HepG2 (cell line): ENCODE data around the gene FILIP1. TPM values are rescaled to one million over a fixed set of nuclear protein-coding genes. Genes with fewer than 3 reads are reported as not detected.

ENCODE experiments used
- ATAC-seq: fragments of 200-7000 bp; cut with Tn5 transposase; 3 replicates; pipeline ENCODE4 v1.9.1; 2020; ENCODE audit warnings: mild to moderate bottlenecking, moderate library complexity
- BruUV-seq: library from RNA; stranded (reverse); fragments of 400-500 nt; replicated peaks from 2 replicates; lab custom pipeline; 2021; lab: Mats Ljungman, UMichigan
- CTCF ChIA-PET: fragments of 300-600 bp; formaldehyde crosslinking; extraction: SDS; loops from one replicate; lab custom pipeline; 2021; ENCODE audit warnings: low total read pairs, inconsistent platforms, low intra/inter-chr PET ratio; lab: Yijun Ruan, JAX
- POLR2A ChIA-PET: fragments of 350-600 bp; sonication (Branson Sonifier 250); formaldehyde crosslinking; loops from one replicate; lab custom pipeline; 2020; ENCODE audit warnings: antibody characterized with exemption, inconsistent platforms; lab: Yijun Ruan, JAX
- DNase-seq: peaks from one replicate; pipeline ENCODE4 v3.0.0-alpha.2; 2015; ENCODE audit warnings: low spot score
- FAIRE-seq: peaks from 3 replicates; lab custom pipeline; 2011; peaks lifted over from hg19 to GRCh38; lab: Jason Lieb, UNC
- H2AFZ ChIP-seq: one replicate; pipeline ENCODE4 v1.6.1; 2011; ENCODE audit warnings: low read length, inconsistent platforms
- H3K27ac ChIP-seq: fragments of 300-600 bp; 3 replicates; pipeline ENCODE4 v1.8.0; 2011; ENCODE audit warnings: mixed run types, mild to moderate bottlenecking, mixed read lengths, low read length, inconsistent platforms; ENCODE audit not compliant: insufficient read depth; ENCODE audit errors: extremely low read length
- H3K27me3 ChIP-seq, 2 experiments: fragments of 200-600 bp in 1 of 2; 2 replicates in 1 of 2; 3 replicates in 1 of 2; pipeline versions ENCODE4 v1.6.0 to v1.8.0; 2011; ENCODE audit warnings: low read length in 2 of 2, mild to moderate bottlenecking in 2 of 2, moderate library complexity in 2 of 2, inconsistent platforms in 1 of 2; ENCODE audit not compliant: insufficient read depth in 2 of 2, control insufficient read depth in 1 of 2
- H3K36me3 ChIP-seq, 2 experiments: fragments of 200-600 bp in 1 of 2; replicated peaks in 1 of 2; 2 replicates in 1 of 2; 3 replicates in 1 of 2; pipeline versions ENCODE4 v1.5.1 to v1.8.0; 2011; ENCODE audit warnings: low read length in 2 of 2, inconsistent platforms in 1 of 2; ENCODE audit not compliant: insufficient read depth in 2 of 2, control insufficient read depth in 1 of 2
- H3K4me1 ChIP-seq: 2 replicates; pipeline ENCODE4 v1.5.1; 2012; ENCODE audit warnings: low read length, inconsistent platforms; ENCODE audit not compliant: insufficient read depth
- H3K4me2 ChIP-seq: 2 replicates; pipeline ENCODE4 v1.6.0; 2011; ENCODE audit warnings: low read depth, low read length, inconsistent platforms
- H3K4me3 ChIP-seq, 3 experiments: fragments of 200-600 bp in 1 of 3; sonication (generic), shearing (Covaris generic) in 1 of 3; replicated peaks in 1 of 3; 2 replicates each; pipeline ENCODE4 v1.5.1; 2011 to 2016; ENCODE audit warnings: low read length in 3 of 3, inconsistent platforms in 2 of 3, low read depth in 2 of 3, mild to moderate bottlenecking in 2 of 3, control low read depth in 1 of 3, mixed read lengths in 1 of 3; ENCODE audit not compliant: insufficient read depth in 1 of 3
- H3K79me2 ChIP-seq: one replicate; pipeline ENCODE4 v1.6.1; 2011; ENCODE audit warnings: low read length, inconsistent platforms; ENCODE audit not compliant: insufficient read depth
- H3K9ac ChIP-seq: 2 replicates; pipeline ENCODE4 v1.6.0; 2011; ENCODE audit warnings: mild to moderate bottlenecking, low read depth, low read length, inconsistent platforms; ENCODE audit not compliant: insufficient read depth
- H3K9me3 ChIP-seq: 2 replicates; pipeline ENCODE4 v1.5.1; 2012; ENCODE audit warnings: mild to moderate bottlenecking, low read length
- H4K20me1 ChIP-seq: 2 replicates; pipeline ENCODE4 v1.6.0; 2011; ENCODE audit warnings: inconsistent platforms, mild to moderate bottlenecking, low read length, moderate library complexity; ENCODE audit not compliant: insufficient read depth
- HNRNPK ChIP-seq: fragments of 200-400 bp; formaldehyde crosslinking; IDR thresholded peaks from 2 replicates; pipeline ENCODE4 v1.6.1; 2018; ENCODE audit warnings: low read length, low read depth, moderate library complexity, mild to moderate bottlenecking; ENCODE audit not compliant: poor library complexity, severe bottlenecking
- NR1H2 ChIP-seq: sonication (generic); formaldehyde crosslinking; IDR thresholded peaks from 2 replicates; pipeline ENCODE4 v1.8.1; 2022; ENCODE audit warnings: low read depth, missing genetic modification reagents, borderline replicate concordance
- SAFB2 ChIP-seq: sonication (generic); formaldehyde crosslinking; IDR thresholded peaks from 2 replicates; pipeline ENCODE4 v1.5.1; 2020; ENCODE audit warnings: missing genetic modification reagents, low read depth, mild to moderate bottlenecking, borderline replicate concordance
- U2AF2 ChIP-seq: fragments of 200-400 bp; formaldehyde crosslinking; IDR thresholded peaks from 2 replicates; pipeline ENCODE4 v1.6.1; 2017; ENCODE audit warnings: low read depth, mild to moderate bottlenecking, low read length
- ZNF530 ChIP-seq: sonication (generic); formaldehyde crosslinking; IDR thresholded peaks from 2 replicates; pipeline ENCODE4 v1.5.0; 2020; ENCODE audit warnings: low read depth, mild to moderate bottlenecking, missing genetic modification reagents
- ZNF549 ChIP-seq: sonication (generic); formaldehyde crosslinking; IDR thresholded peaks from 2 replicates; pipeline ENCODE4 v1.5.0; 2020; ENCODE audit warnings: missing genetic modification reagents
- ZNF660 ChIP-seq: sonication (generic); formaldehyde crosslinking; IDR thresholded peaks from 2 replicates; pipeline ENCODE4 v1.5.1; 2020; ENCODE audit warnings: mild to moderate bottlenecking, low read depth, missing genetic modification reagents, borderline replicate concordance
- WGBS: methylation state at CpG from one replicate; pipeline ENCODE4 v1.1.6; 2017; ENCODE audit warnings: low lambda C conversion rate; 5-methylcytosine and 5-hydroxymethylcytosine counted together
- in situ Hi-C: cut with HindIII; loops from 2 replicates; pipeline ENCODE4 v1.10.0; 2017; ENCODE audit warnings: low pct_unique_long_range_greater_than_20kb; ENCODE audit not compliant: extremely low pct_ligation_motif_present
- intact Hi-C: fragments of 100-400 bp; cut with micrococcal nuclease; formaldehyde crosslinking; loops from one replicate; pipeline ENCODE4 v1.10.0; 2022; ENCODE audit not compliant: unreplicated experiment
- polyA plus RNA-seq, 8 experiments: library from polyadenylated mRNA; depleted of rRNA in 3 of 8; stranded (reverse) in 7 of 8; unstranded in 1 of 8; fragments of >200 nt; fragmentation: Illumina TruSeq in 4 of 8; extraction: Trizol in 4 of 8; gene quantifications; 2 replicates each; pipeline versions ENCODE4 v1.2.1 to v1.2.3, GENCODE V29; 2011 to 2016; ENCODE audit warnings: low read depth in 4 of 8, missing spikeins in 1 of 8, mixed read lengths in 1 of 8; ENCODE audit not compliant: insufficient read depth in 1 of 8
- total RNA-seq, 5 experiments: library from RNA; depleted of rRNA; stranded (reverse); fragments of >200 nt; fragmentation: Illumina TruSeq; extraction: Trizol; gene quantifications; 2 replicates each; pipeline ENCODE4 v1.2.3, GENCODE V29; 2016; ENCODE audit warnings: low read depth in 1 of 5
- TF ChIP-seq, protein P1 (sequence below), 2 experiments: IDR thresholded peaks; 2 replicates each; pipeline ENCODE4 v1.6.1; 2011 to 2012; ENCODE audit warnings: low read length in 2 of 2, borderline replicate concordance in 1 of 2, low read depth in 1 of 2, mild to moderate bottlenecking in 1 of 2, moderate library complexity in 1 of 2
- TF ChIP-seq, protein P2 (sequence below): sonication (generic); formaldehyde crosslinking; IDR thresholded peaks from 2 replicates; pipeline ENCODE4 v1.5.0; 2020; ENCODE audit warnings: mild to moderate bottlenecking, missing genetic modification reagents
- TF ChIP-seq, protein P3 (sequence below): sonication (generic); formaldehyde crosslinking; IDR thresholded peaks from 2 replicates; pipeline ENCODE4 v1.4.0; 2020; ENCODE audit warnings: mild to moderate bottlenecking, missing genetic modification reagents

Gene FILIP1
- total and polyA plus RNA-seq, 2 of the 13 experiments (the other 11 are each of a cell fraction or from before 2014, with no cell fraction given): not detected

DNA sequence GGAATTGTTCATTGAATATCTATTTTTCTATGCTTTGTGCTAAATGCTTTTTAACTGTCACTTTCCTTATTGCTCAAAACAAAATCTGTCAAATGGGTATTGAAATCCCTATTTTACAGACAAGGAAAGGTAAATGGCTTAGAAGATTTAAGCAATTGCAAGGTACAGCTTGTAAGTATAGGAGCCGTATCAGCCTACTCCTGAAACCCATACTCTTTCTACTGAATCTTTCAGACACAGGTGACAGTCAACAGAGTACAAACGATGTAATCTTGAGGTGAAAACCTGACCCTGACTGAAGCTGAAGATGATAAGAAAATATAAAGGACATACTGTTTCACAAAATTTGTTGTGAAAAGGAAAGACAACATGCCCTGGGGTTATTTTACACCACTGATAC is 243.0 kb downstream of the FILIP1 start:
- no peaks in the 10 kb centered on the region for H3K79me2 ChIP-seq
- H4K20me1 ChIP-seq: no peaks in the 10 kb centered on the region
- no peaks in the 10 kb centered on the region for H3K9me3 ChIP-seq
- peaks cover 1 to 8% of the 10 kb centered on the region in 2 experiments; a peak in 1 of 5 replicates for H3K36me3 ChIP-seq
- no peak overlapping the region for H3K4me2 ChIP-seq
- intact Hi-C loops: no loop called here
- H3K27me3 ChIP-seq: no peaks in the 10 kb centered on the region
- no peaks in the 10 kb centered on the region for H3K4me1 ChIP-seq
- H3K4me3 ChIP-seq: no peak overlapping the region
- POLR2A ChIA-PET: no interaction called here
- no peak for ATAC-seq
- CTCF ChIA-PET: no interaction called here
- WGBS: 64% methylated on average over 2 of the region's 2 CpGs
- in situ Hi-C loops: no loop called here
- no peak overlapping the region for H3K9ac ChIP-seq
- FAIRE-seq: no peak
- H3K27ac ChIP-seq: no peak overlapping the region
- BruUV-seq: no TSS peak
- no peak for DNase-seq
- no peak overlapping the region for H2AFZ ChIP-seq
- TF ChIP-seq NR1H2 (no peak), SAFB2 (no peak), U2AF2 (no peak), ZNF530 (no peak), HNRNPK (no peak), ZNF549 (CRISPR knock-in tag) (no peak), ZNF660 (CRISPR knock-in tag) (no peak)
- TF ChIP-seq, protein P1, sequence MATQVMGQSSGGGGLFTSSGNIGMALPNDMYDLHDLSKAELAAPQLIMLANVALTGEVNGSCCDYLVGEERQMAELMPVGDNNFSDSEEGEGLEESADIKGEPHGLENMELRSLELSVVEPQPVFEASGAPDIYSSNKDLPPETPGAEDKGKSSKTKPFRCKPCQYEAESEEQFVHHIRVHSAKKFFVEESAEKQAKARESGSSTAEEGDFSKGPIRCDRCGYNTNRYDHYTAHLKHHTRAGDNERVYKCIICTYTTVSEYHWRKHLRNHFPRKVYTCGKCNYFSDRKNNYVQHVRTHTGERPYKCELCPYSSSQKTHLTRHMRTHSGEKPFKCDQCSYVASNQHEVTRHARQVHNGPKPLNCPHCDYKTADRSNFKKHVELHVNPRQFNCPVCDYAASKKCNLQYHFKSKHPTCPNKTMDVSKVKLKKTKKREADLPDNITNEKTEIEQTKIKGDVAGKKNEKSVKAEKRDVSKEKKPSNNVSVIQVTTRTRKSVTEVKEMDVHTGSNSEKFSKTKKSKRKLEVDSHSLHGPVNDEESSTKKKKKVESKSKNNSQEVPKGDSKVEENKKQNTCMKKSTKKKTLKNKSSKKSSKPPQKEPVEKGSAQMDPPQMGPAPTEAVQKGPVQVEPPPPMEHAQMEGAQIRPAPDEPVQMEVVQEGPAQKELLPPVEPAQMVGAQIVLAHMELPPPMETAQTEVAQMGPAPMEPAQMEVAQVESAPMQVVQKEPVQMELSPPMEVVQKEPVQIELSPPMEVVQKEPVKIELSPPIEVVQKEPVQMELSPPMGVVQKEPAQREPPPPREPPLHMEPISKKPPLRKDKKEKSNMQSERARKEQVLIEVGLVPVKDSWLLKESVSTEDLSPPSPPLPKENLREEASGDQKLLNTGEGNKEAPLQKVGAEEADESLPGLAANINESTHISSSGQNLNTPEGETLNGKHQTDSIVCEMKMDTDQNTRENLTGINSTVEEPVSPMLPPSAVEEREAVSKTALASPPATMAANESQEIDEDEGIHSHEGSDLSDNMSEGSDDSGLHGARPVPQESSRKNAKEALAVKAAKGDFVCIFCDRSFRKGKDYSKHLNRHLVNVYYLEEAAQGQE (IDR thresholded peaks at IDR 0.05; ENCODE audit: borderline replicate concordance in 1 of 2, low read depth in 1 of 2, low read length in 2 of 2): no peak
- TF ChIP-seq, protein P2, sequence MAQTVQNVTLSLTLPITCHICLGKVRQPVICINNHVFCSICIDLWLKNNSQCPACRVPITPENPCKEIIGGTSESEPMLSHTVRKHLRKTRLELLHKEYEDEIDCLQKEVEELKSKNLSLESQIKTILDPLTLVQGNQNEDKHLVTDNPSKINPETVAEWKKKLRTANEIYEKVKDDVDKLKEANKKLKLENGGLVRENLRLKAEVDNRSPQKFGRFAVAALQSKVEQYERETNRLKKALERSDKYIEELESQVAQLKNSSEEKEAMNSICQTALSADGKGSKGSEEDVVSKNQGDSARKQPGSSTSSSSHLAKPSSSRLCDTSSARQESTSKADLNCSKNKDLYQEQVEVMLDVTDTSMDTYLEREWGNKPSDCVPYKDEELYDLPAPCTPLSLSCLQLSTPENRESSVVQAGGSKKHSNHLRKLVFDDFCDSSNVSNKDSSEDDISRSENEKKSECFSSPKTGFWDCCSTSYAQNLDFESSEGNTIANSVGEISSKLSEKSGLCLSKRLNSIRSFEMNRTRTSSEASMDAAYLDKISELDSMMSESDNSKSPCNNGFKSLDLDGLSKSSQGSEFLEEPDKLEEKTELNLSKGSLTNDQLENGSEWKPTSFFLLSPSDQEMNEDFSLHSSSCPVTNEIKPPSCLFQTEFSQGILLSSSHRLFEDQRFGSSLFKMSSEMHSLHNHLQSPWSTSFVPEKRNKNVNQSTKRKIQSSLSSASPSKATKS (CRISPR knock-in tag): no peak
- TF ChIP-seq, protein P3, sequence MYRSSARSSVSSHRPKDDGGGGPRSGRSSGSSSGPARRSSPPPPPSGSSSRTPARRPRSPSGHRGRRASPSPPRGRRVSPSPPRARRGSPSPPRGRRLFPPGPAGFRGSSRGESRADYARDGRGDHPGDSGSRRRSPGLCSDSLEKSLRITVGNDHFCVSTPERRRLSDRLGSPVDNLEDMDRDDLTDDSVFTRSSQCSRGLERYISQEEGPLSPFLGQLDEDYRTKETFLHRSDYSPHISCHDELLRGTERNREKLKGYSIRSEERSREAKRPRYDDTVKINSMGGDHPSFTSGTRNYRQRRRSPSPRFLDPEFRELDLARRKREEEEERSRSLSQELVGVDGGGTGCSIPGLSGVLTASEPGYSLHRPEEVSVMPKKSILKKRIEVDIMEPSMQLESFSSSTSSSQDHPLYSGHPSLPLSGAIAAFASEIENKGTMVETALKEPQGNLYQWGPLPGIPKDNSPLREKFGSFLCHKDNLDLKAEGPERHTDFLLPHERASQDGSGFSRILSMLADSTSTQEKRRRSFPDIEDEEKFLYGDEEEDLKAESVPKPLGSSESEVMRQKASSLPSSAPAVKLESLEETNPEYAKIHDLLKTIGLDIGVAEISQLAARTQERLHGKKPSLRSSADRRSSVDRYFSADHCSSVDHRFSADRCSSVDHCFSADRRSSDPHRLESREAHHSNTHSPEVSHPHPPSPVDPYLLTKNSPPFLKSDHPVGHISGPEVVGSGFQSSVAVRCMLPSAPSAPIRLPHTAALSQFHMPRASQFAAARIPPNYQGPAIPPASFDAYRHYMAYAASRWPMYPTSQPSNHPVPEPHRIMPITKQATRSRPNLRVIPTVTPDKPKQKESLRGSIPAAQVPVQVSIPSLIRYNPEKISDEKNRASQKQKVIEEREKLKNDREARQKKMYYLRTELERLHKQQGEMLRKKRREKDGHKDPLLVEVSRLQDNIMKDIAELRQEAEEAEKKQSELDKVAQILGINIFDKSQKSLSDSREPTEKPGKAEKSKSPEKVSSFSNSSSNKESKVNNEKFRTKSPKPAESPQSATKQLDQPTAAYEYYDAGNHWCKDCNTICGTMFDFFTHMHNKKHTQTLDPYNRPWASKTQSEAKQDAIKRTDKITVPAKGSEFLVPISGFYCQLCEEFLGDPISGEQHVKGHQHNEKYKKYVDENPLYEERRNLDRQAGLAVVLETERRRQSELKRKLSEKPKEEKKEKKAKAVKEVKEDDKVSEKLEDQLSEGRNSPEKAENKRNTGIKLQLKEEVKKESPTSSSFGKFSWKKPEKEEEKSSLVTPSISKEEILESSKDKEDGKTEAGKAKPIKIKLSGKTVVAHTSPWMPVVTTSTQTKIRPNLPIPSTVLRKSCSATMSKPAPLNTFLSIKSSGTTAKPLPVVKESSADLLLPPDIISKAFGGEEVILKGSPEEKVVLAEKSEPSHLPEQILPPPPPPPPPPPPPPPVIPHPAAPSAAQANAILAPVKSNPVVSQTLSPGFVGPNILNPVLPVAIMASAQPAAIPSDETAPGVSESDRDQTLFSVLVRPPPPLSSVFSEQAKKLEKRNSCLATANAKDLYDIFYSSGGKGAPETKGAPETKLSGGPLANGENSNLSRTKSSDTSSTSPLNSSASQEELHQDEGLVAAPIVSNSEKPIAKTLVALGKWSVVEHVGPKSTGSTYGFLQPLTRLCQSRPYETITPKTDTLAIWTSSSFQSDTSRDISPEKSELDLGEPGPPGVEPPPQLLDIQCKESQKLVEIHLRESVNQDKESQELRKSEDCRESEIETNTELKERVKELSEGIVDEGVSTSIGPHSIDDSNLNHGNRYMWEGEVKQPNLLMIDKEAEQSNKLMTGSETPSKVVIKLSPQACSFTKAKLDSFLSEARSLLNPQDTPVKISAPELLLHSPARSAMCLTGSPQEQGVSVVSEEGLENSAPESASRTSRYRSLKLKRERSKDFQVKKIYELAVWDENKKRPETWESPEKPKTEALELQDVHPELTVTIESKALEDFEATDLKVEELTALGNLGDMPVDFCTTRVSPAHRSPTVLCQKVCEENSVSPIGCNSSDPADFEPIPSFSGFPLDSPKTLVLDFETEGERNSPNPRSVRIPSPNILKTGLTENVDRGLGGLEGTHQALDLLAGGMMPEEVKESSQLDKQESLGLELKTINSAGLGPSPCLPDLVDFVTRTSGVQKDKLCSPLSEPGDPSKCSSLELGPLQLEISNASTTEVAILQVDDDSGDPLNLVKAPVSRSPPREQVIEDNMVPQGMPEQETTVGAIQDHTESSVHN: no peak
